MCF 10A (cell line): ENCODE data around the gene ANKMY1. TPM values are rescaled to one million over a fixed set of nuclear protein-coding genes. Genes with fewer than 3 reads are reported as not detected.

Source experiments
- BruUV-seq: library from RNA; stranded (reverse); fragments of 400-500 nt; replicated peaks from 2 replicates; lab custom pipeline; 2021; lab: Mats Ljungman, UMichigan
- CTCF ChIA-PET: fragments of 300-600 bp; sonication (Branson Sonifier 250); formaldehyde crosslinking; extraction: SDS; loops from one replicate; lab custom pipeline; 2021; ENCODE audit warnings: antibody characterized with exemption, inconsistent platforms; lab: Yijun Ruan, JAX
- POLR2A ChIA-PET: fragments of 300-600, 350-650 bp; sonication (Branson Sonifier 250); formaldehyde crosslinking; extraction: SDS; loops from one replicate; lab custom pipeline; 2020; ENCODE audit warnings: antibody characterized with exemption, inconsistent platforms; lab: Yijun Ruan, JAX
- DNase-seq: peaks from one replicate; pipeline ENCODE4 v3.0.0-alpha.2; 2018; ENCODE audit not compliant: unreplicated experiment
- H3K27ac Mint-ChIP-seq: one replicate; pipeline ENCODE4 v1.8.0; 2022; ENCODE audit warnings: mild to moderate bottlenecking, low read depth, mixed read lengths; ENCODE audit not compliant: unreplicated experiment
- H3K27me3 Mint-ChIP-seq: one replicate; pipeline ENCODE4 v1.8.0; 2022; ENCODE audit warnings: mixed read lengths; ENCODE audit not compliant: insufficient read depth, unreplicated experiment
- H3K36me3 Mint-ChIP-seq: one replicate; pipeline ENCODE4 v1.8.0; 2022; ENCODE audit warnings: mild to moderate bottlenecking, moderate library complexity, mixed read lengths; ENCODE audit not compliant: insufficient read depth, unreplicated experiment
- H3K4me1 Mint-ChIP-seq: one replicate; pipeline ENCODE4 v1.8.0; 2022; ENCODE audit warnings: mixed read lengths; ENCODE audit not compliant: insufficient read depth, unreplicated experiment
- H3K4me3 Mint-ChIP-seq: one replicate; pipeline ENCODE4 v1.8.0; 2022; ENCODE audit warnings: mild to moderate bottlenecking, moderate library complexity, mixed read lengths; ENCODE audit not compliant: unreplicated experiment
- H3K9me3 Mint-ChIP-seq: one replicate; pipeline ENCODE4 v1.8.0; 2022; ENCODE audit warnings: mixed read lengths; ENCODE audit not compliant: unreplicated experiment
- intact Hi-C: fragments of 100-400 bp; cut with micrococcal nuclease; formaldehyde crosslinking; loops from 2 replicates; pipeline ENCODE4 v1.14.1; 2022
- total RNA-seq: library from RNA; stranded (reverse); gene quantifications from 2 replicates; pipeline ENCODE4 v1.2.3, GENCODE V29; 2022
- TF ChIP-seq, protein P1 (sequence below): fragments of 200-600 bp; IDR thresholded peaks from one replicate; pipeline ENCODE4 v1.8.0; 2022; ENCODE audit warnings: antibody characterized with exemption, mild to moderate bottlenecking; ENCODE audit not compliant: unreplicated experiment

Gene ANKMY1
- total RNA-seq, 1 experiment from 2014 or later, result 22.2 TPM

DNA sequence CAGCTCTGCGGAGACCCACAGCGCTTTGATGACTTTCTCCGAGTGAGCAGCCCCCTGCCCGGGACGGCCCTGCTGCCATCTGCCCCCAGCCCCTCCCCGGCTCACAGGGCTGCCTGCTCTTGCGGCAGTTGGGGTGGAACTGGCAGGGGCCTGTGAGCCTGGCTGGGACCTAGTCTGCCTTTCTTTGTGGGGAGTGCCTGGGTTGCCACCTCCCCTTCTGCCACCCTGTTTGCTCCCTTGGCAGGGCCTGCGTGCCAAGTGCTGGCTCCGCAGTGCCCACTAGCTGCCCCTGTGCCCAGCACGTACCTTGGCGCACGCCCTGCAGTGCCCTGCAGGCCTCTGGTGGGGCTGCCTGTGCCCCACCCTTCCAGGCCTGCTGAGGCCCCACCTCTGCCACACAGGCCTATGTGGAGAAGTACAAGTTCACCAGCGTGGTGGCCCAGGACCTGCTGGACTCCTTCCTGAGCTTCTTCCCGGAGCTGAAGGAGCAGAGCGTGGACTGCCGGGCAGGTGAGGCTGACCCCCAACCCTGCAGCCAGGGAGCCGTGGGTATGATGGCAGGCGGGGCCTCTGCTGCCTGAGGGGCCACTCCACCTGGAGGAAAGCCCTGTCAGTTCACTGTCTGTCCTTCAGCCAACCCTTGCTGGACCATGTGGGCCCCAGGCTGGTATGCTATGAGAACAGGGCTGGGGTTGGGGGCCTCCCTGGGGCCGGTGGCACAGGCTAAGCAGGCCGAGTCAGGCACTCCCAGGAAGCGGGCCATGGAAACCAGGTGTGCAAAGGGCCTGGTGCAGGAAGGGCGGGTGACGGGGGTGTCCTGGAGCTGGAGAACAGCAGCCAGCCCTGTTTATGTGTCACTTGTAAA is 17.5 kb upstream of the ANKMY1 start:
- ChIA-PET CTCF (interaction anchor here (0.5 to 1.4 kb wide), 3 partner anchors 9 to 12 kb away, joined by 3 to 5 read pairs (median 3); no protein-coding TSS in a partner anchor), POLR2A (interaction anchor here (0.8 kb wide), 1 partner anchor 574 kb away, joined by 3 read pairs; the partner anchor contains the start of gene PASK)
- H3K4me1 Mint-ChIP-seq, result peaks cover 25% of the 10 kb centered on the region
- TF ChIP-seq, protein P1, sequence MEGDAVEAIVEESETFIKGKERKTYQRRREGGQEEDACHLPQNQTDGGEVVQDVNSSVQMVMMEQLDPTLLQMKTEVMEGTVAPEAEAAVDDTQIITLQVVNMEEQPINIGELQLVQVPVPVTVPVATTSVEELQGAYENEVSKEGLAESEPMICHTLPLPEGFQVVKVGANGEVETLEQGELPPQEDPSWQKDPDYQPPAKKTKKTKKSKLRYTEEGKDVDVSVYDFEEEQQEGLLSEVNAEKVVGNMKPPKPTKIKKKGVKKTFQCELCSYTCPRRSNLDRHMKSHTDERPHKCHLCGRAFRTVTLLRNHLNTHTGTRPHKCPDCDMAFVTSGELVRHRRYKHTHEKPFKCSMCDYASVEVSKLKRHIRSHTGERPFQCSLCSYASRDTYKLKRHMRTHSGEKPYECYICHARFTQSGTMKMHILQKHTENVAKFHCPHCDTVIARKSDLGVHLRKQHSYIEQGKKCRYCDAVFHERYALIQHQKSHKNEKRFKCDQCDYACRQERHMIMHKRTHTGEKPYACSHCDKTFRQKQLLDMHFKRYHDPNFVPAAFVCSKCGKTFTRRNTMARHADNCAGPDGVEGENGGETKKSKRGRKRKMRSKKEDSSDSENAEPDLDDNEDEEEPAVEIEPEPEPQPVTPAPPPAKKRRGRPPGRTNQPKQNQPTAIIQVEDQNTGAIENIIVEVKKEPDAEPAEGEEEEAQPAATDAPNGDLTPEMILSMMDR, result no peak
- DNase-seq, result no peak
- H3K27ac Mint-ChIP-seq, result no peak overlapping the region
- H3K27me3 Mint-ChIP-seq, result no peaks in the 10 kb centered on the region
- H3K36me3 Mint-ChIP-seq, result peaks cover 23% of the 10 kb centered on the region
- BruUV-seq, result no TSS peak
- no peak overlapping the region for H3K4me3 Mint-ChIP-seq
- no peaks in the 10 kb centered on the region for H3K9me3 Mint-ChIP-seq
- intact Hi-C loops, result no loop called here

DNA sequence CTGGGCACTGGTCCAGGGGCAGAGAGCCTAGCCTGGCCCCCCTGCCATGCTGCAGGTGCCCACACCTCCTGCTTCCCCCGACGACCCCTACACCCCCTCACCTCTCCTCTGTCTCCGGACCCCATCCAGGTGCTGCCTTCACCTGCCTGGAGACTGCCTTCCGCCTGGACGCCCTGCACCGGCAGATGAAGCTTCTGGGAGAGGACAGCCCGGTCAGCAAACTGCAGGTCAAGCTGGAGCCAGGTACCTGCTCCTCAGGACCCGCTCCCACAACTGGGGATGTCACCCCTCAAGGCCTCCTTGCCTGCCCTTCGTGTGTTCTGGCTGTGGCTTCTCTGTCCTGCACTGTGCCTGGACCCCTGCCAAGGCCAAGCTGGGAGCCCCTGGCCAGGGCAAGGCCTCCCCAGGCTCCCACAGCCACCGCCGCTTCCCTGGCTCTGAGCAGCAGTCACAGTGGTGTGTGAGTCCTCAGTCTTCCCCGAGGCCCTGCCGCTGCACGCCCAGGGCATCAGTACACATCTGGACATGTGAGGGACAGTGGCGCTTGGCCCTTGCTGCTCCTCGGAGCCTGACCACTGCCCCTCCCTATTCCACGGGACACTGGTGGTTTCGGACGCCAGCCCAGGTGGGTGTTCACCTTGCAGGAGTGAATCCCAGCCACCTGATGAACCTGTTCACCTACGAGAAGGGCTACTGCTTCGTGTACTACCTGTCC is 16.8 kb upstream of the ANKMY1 start:
- no TSS peak for BruUV-seq
- peaks cover 17% of the 10 kb centered on the region for H3K4me1 Mint-ChIP-seq
- no peaks in the 10 kb centered on the region for H3K27me3 Mint-ChIP-seq
- intact Hi-C loops, result no loop called here
- TF ChIP-seq, protein P1, result no peak
- H3K9me3 Mint-ChIP-seq, result no peaks in the 10 kb centered on the region
- ChIA-PET POLR2A (interaction anchor here (0.7 to 1.6 kb wide), 2 partner anchors 11 to 339 kb away, joined by 4 to 6 read pairs; partner anchors contain the start of gene CAPN10), CTCF (interaction anchor here (0.5 to 1.4 kb wide), 2 partner anchors 9 to 13 kb away, joined by 3 to 5 read pairs; no protein-coding TSS in a partner anchor)
- no peak overlapping the region for H3K27ac Mint-ChIP-seq
- H3K4me3 Mint-ChIP-seq, result no peak overlapping the region
- DNase-seq, result no peak
- peaks cover 17% of the 10 kb centered on the region for H3K36me3 Mint-ChIP-seq

DNA sequence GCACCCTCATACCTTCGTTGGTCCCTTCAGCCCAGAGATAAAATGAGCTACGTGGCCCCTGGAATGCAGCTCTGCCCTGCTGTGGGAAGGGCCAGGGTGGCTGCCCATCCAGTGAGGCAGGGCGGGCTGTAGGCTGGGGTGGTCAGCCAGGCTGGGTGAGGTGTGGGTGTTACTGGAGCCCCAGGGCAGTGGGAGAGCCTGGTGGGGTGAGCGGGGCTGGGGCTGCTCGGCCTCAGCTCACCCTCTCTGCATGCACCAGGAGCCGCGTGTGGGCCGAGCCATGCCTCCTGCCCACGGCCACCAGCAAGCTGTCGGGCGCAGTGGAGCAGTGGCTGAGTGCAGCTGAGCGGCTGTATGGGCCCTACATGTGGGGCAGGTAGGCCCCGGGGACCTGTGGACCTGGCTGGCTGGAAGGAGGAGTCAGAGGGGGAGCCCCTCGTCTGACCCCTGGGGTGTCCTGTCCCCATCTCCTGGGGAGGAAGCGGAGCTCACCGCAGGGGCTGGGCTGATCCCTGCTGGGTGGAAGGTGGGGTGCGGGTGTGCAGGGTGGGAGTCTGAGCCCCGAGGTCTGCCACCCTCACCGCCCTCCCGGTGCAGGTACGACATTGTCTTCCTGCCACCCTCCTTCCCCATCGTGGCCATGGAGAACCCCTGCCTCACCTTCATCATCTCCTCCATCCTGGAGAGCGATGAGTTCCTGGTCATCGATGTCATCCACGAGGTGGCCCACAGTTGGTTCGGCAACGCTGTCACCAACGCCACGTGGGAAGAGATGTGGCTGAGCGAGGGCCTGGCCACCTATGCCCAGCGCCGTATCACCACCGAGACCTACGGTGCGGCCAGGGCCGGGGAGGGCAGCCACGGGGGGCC is 16.0 kb upstream of the ANKMY1 start:
- no peak for DNase-seq
- TF ChIP-seq, protein P1, result no peak
- Mint-ChIP-seq H3K9me3 (no peaks in the 10 kb centered on the region), H3K27me3 (no peaks in the 10 kb centered on the region), H3K36me3 (peaks cover 15% of the 10 kb centered on the region), H3K27ac (no peak overlapping the region), H3K4me3 (no peak overlapping the region), H3K4me1 (peaks cover 9% of the 10 kb centered on the region)
- POLR2A ChIA-PET, result interaction anchor here (0.7 to 1.6 kb wide), 2 partner anchors 12 to 340 kb away, joined by 4 to 6 read pairs; partner anchors contain the start of gene CAPN10
- CTCF ChIA-PET, result no interaction called here
- intact Hi-C loops, result no loop called here
- BruUV-seq, result no TSS peak
